CD14-positive monocyte (primary cell): ENCODE results near the gene PKP4. TPM values are rescaled to one million over a fixed set of nuclear protein-coding genes. Genes with fewer than 3 reads are reported as not detected.
"Not testable (repeated sequence)": the region's sequence is repeated elsewhere in the genome, so short reads cannot be mapped to it uniquely, and the experiment has no call there.

Experiments
- DNase-seq, 3 donors: peaks; one replicate each; pipeline ENCODE4 v3.0.0-alpha.2; 2011 to 2022
- H2AFZ ChIP-seq: 2 replicates; pipeline ENCODE4 v1.6.0; 2012; ENCODE audit warnings: mild to moderate bottlenecking, low read depth, low read length, inconsistent platforms; ENCODE audit not compliant: insufficient read depth, poor library complexity, severe bottlenecking
- H3K27ac ChIP-seq, 2 donors: 1 replicate in 1 of 2; 2 replicates in 1 of 2; pipeline ENCODE4 v1.5.1; 2012 to 2013; ENCODE audit warnings: low read length in 2 of 2, control low read depth in 1 of 2, inconsistent platforms in 1 of 2, low read depth in 1 of 2, mild to moderate bottlenecking in 1 of 2
- H3K27me3 ChIP-seq, 2 donors: one replicate each; pipeline versions ENCODE4 v1.6.0 to v1.6.1; 2011 to 2013; ENCODE audit warnings: low read length in 2 of 2; ENCODE audit not compliant: control insufficient read depth in 2 of 2, insufficient read depth in 2 of 2
- H3K36me3 ChIP-seq, 2 donors: replicated peaks in 1 of 2; 1 replicate in 1 of 2; 2 replicates in 1 of 2; pipeline versions ENCODE4 v1.5.1 to v1.6.1; 2012 to 2013; ENCODE audit warnings: low read length in 2 of 2, control low read depth in 1 of 2, inconsistent platforms in 1 of 2, mild to moderate bottlenecking in 1 of 2; ENCODE audit not compliant: insufficient read depth in 2 of 2, control insufficient read depth in 1 of 2
- H3K4me1 ChIP-seq, 2 donors: 1 replicate in 1 of 2; 2 replicates in 1 of 2; pipeline versions ENCODE4 v1.5.1 to v1.6.1; 2012 to 2013; ENCODE audit warnings: low read length in 2 of 2, control low read depth in 1 of 2, inconsistent platforms in 1 of 2, mild to moderate bottlenecking in 1 of 2, moderate library complexity in 1 of 2; ENCODE audit not compliant: insufficient read depth in 2 of 2, control insufficient read depth in 1 of 2
- H3K4me2 ChIP-seq: replicated peaks from 2 replicates; pipeline ENCODE3; 2012; ENCODE audit warnings: low read length, moderate library complexity, mild to moderate bottlenecking; ENCODE audit not compliant: poor library complexity, severe bottlenecking; ENCODE audit errors: extremely low read depth
- H3K4me3 ChIP-seq, 3 experiments: fragments of 200-600 bp in 1 of 3; sonication (generic) in 1 of 3; replicated peaks in 1 of 3; 1 replicate in 2 of 3; 2 replicates in 1 of 3; pipeline ENCODE4 v1.5.1; 2011 to 2013; ENCODE audit warnings: low read length in 3 of 3, mild to moderate bottlenecking in 3 of 3, control low read depth in 2 of 3, low read depth in 2 of 3, inconsistent platforms in 1 of 3, moderate library complexity in 1 of 3
- H3K79me2 ChIP-seq: 2 replicates; pipeline ENCODE4 v1.6.0; 2012; ENCODE audit warnings: mild to moderate bottlenecking, control low read depth, inconsistent platforms, low read length, moderate library complexity; ENCODE audit not compliant: insufficient read depth
- H3K9ac ChIP-seq: 2 replicates; pipeline ENCODE4 v1.6.0; 2017; ENCODE audit warnings: low read length, mild to moderate bottlenecking; ENCODE audit not compliant: insufficient read depth, poor library complexity, severe bottlenecking
- H3K9me3 ChIP-seq, 2 donors: replicated peaks in 1 of 2; 1 replicate in 1 of 2; 2 replicates in 1 of 2; pipeline versions ENCODE4 v1.5.1 to v1.6.1; 2012 to 2013; ENCODE audit warnings: low read length in 2 of 2, control low read depth in 1 of 2; ENCODE audit not compliant: control insufficient read depth in 1 of 2, insufficient read depth in 1 of 2
- H4K20me1 ChIP-seq: 2 replicates; pipeline ENCODE4 v1.6.0; 2012; ENCODE audit warnings: mild to moderate bottlenecking, low read length, control low read depth, moderate library complexity; ENCODE audit not compliant: insufficient read depth
- H3K27ac Mint-ChIP-seq, 7 donors: one replicate each; pipeline ENCODE4 v1.8.0; 2020; ENCODE audit warnings: mild to moderate bottlenecking in 7 of 7, mixed read lengths in 7 of 7, moderate library complexity in 6 of 7, inconsistent platforms in 2 of 7
- H3K27me3 Mint-ChIP-seq, 3 donors: one replicate each; pipeline ENCODE4 v1.8.0; 2021 to 2022; ENCODE audit warnings: low read depth in 3 of 3, mild to moderate bottlenecking in 3 of 3, mixed read lengths in 3 of 3, moderate library complexity in 3 of 3, inconsistent platforms in 1 of 3
- H3K36me3 Mint-ChIP-seq, 2 donors: one replicate each; pipeline ENCODE4 v1.8.0; 2020; ENCODE audit warnings: mixed read lengths in 2 of 2, inconsistent platforms in 1 of 2, mild to moderate bottlenecking in 1 of 2
- H3K4me1 Mint-ChIP-seq: one replicate; pipeline ENCODE4 v1.8.0; 2020; ENCODE audit warnings: mild to moderate bottlenecking, mixed read lengths
- H3K4me3 Mint-ChIP-seq, 2 donors: one replicate each; pipeline ENCODE4 v1.8.0; 2020; ENCODE audit warnings: mild to moderate bottlenecking in 2 of 2, mixed read lengths in 2 of 2, moderate library complexity in 1 of 2
- H3K9me3 Mint-ChIP-seq, 7 donors: one replicate each; pipeline ENCODE4 v1.8.0; 2020 to 2022; ENCODE audit warnings: mixed read lengths in 7 of 7, mild to moderate bottlenecking in 6 of 7, moderate library complexity in 6 of 7, inconsistent platforms in 2 of 7
- WGBS: methylation state at CpG from one replicate; pipeline ENCODE4 v1.1.5; 2013; ENCODE audit warnings: missing lambda C conversion rate; ENCODE audit not compliant: insufficient coverage; 5-methylcytosine and 5-hydroxymethylcytosine counted together
- intact Hi-C, 2 donors: fragments of 100-400 bp; cut with micrococcal nuclease; formaldehyde crosslinking; loops; one replicate each; pipeline versions ENCODE4 v1.15.0 to v1.15.1; 2023
- polyA plus RNA-seq, 3 donors: library from polyadenylated mRNA; depleted of rRNA in 1 of 3; unstranded in 2 of 3; stranded (reverse) in 1 of 3; fragments of 300-500 nt in 2 of 3; fragments of >200 nt in 1 of 3; fragmentation: Illumina TruSeq in 2 of 3; gene quantifications; 1 replicate in 2 of 3; 2 replicates in 1 of 3; pipeline ENCODE4 v1.2.3, GENCODE V29; 2012 to 2021
- TF ChIP-seq, protein P1 (sequence below): fragments of 200-600 bp; IDR thresholded peaks from one replicate; pipeline ENCODE4 v1.8.0; 2022; ENCODE audit warnings: antibody characterized with exemption, mild to moderate bottlenecking

PKP4 gene
- polyA plus RNA-seq, 3 donors, result 0.33 to 9.4 (median 0.73) TPM

DNA sequence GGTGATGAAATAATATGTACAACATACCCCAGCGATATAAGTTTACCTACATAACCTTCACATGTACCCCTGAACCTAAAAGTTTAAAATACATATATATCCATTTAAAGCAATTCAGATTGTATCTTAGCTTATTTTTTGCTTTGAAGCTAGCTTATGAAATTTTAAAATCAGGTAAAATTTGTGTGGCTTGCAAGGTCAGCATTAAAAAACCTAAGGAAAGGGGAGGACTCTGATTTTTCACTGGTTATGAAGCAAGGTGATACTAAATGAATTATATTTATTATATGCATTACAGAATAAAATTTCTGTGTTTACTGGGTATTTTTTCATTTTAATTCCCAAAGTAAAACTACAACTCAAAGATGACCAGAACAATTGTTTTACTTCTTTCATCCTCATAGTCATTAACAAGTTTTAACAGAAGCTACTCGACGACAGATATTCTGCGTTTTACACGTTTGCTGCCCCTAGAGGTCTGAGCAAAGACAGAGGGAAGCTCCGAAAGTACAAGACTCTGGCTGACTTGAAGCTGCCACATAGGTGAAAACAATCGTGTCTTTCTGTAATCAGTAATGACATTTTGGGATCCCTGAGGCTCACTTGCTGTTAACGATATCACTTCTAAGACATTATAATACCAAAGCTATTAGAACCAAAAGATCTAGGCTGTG lies 17.1 kb downstream of the PKP4 start:
- H3K9me3 ChIP-seq, result no peaks in the 10 kb centered on the region
- DNase-seq, result no peak
- intact Hi-C loops, result no loop called here
- no peak overlapping the region for H3K27ac Mint-ChIP-seq
- no peak overlapping the region for H3K27ac ChIP-seq
- no peaks in the 10 kb centered on the region for H3K27me3 ChIP-seq
- H3K36me3 ChIP-seq, result no peaks in the 10 kb centered on the region
- no peaks in the 10 kb centered on the region for H4K20me1 ChIP-seq
- WGBS, result 94% methylated on average over 5 of the region's 8 CpGs
- H3K4me3 Mint-ChIP-seq, result no peak overlapping the region
- peaks cover 21 to 22% of the 10 kb centered on the region in 2 donors for H3K36me3 Mint-ChIP-seq
- TF ChIP-seq, protein P1, sequence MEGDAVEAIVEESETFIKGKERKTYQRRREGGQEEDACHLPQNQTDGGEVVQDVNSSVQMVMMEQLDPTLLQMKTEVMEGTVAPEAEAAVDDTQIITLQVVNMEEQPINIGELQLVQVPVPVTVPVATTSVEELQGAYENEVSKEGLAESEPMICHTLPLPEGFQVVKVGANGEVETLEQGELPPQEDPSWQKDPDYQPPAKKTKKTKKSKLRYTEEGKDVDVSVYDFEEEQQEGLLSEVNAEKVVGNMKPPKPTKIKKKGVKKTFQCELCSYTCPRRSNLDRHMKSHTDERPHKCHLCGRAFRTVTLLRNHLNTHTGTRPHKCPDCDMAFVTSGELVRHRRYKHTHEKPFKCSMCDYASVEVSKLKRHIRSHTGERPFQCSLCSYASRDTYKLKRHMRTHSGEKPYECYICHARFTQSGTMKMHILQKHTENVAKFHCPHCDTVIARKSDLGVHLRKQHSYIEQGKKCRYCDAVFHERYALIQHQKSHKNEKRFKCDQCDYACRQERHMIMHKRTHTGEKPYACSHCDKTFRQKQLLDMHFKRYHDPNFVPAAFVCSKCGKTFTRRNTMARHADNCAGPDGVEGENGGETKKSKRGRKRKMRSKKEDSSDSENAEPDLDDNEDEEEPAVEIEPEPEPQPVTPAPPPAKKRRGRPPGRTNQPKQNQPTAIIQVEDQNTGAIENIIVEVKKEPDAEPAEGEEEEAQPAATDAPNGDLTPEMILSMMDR, result no peak
- peaks cover 0 to 12% (median 4%) of the 10 kb centered on the region in 7 donors for H3K9me3 Mint-ChIP-seq
- H3K4me2 ChIP-seq, result no peak overlapping the region
- no peak overlapping the region for H2AFZ ChIP-seq
- H3K9ac ChIP-seq, result no peak overlapping the region
- H3K27me3 Mint-ChIP-seq, result no peaks in the 10 kb centered on the region
- no peaks in the 10 kb centered on the region for H3K79me2 ChIP-seq
- H3K4me1 ChIP-seq, result no peaks in the 10 kb centered on the region
- H3K4me1 Mint-ChIP-seq, result peaks cover 5% of the 10 kb centered on the region
- no peak overlapping the region for H3K4me3 ChIP-seq

DNA sequence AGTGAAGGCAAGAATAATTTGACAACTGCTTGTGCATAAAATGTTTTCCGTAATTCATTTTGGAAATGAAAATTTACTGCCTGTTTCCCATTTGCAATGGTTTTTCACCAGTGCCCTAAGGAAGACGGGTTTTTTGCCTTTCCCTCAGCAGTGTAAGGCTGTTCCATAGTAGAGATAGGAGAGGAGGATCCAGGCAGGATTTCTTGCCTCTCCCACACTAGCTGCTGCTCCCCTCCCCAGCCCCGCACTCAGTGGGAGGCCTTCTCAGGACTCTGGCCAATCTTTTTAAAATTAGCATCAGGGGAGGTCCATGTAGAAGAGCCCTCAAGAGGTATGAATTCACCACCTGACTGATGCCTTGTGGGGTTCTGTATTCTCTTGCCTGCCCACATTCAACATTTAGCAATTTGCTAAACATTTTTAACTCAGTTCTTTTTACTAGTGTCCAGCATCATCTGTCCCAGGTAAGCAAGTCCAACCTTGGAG lies 17.8 kb downstream of the PKP4 start:
- H3K79me2 ChIP-seq, H3K4me1 ChIP-seq, H3K9me3 ChIP-seq, H2AFZ ChIP-seq, H3K27me3 ChIP-seq, intact Hi-C loops, H3K9ac ChIP-seq, H3K27me3 Mint-ChIP-seq, H3K4me3 Mint-ChIP-seq, DNase-seq, H3K4me3 ChIP-seq, H3K27ac ChIP-seq, H4K20me1 ChIP-seq, H3K36me3 ChIP-seq, H3K4me1 Mint-ChIP-seq, H3K4me2 ChIP-seq: not testable (repeated sequence)
- H3K36me3 Mint-ChIP-seq, result peaks cover 17 to 18% of the 10 kb centered on the region in 2 donors
- WGBS, result 100% methylated on average over 1 of the region's 3 CpGs
- peak overlapping the region in 1 of 7 donors; percentile 23 for H3K27ac Mint-ChIP-seq
- peaks cover 0 to 12% (median 4%) of the 10 kb centered on the region in 7 donors for H3K9me3 Mint-ChIP-seq
